Motor neuron (in vitro differentiated cells): ENCODE data around the gene CAMSAP1. TPM values are rescaled to one million over a fixed set of nuclear protein-coding genes. Genes with fewer than 3 reads are reported as not detected.

Experiments used
- ATAC-seq, 8 experiments: fragments of 200-7000 bp; cut with Tn5 transposase; replicated peaks in 6 of 8; 2 replicates each; pipeline ENCODE4 v1.8.0; 2021; ENCODE audit warnings: mild to moderate bottlenecking in 8 of 8, moderate library complexity in 8 of 8
- H3K27ac ChIP-seq, 2 donors: fragments of 250-450 bp; sonication (Bioruptor Pico); 2 replicates each; pipeline ENCODE4 v1.9.0; 2021; ENCODE audit warnings: antibody characterized with exemption in 2 of 2, mild to moderate bottlenecking in 2 of 2, moderate library complexity in 1 of 2
- H3K4me1 ChIP-seq, 2 donors: fragments of 250-450 bp; sonication (Bioruptor Pico); replicated peaks in 1 of 2; 2 replicates each; pipeline ENCODE4 v1.6.1; 2021; ENCODE audit warnings: antibody characterized with exemption in 2 of 2, mild to moderate bottlenecking in 2 of 2, moderate library complexity in 1 of 2
- H3K4me3 ChIP-seq, 5 donors: fragments of 250-450 bp; sonication (Bioruptor Pico); 2 replicates each; pipeline ENCODE4 v1.9.0; 2021; ENCODE audit warnings: antibody characterized with exemption in 5 of 5, mild to moderate bottlenecking in 5 of 5, moderate library complexity in 4 of 5
- WGBS, 10 experiments: fragments of 450-650 bp; shearing (Covaris generic); methylation state at CpG; one replicate each; pipeline ENCODE4 v1.0.0; 2022; 5-methylcytosine and 5-hydroxymethylcytosine counted together
- in situ Hi-C, 9 experiments: fragments of 400-800 bp; cut with MboI; loops; one replicate each; pipeline ENCODE4 v1.15.0; 2021; ENCODE audit warnings: low sequenced_read_pairs in 9 of 9, low pct_unique_long_range_greater_than_20kb in 2 of 9; ENCODE audit not compliant: unreplicated experiment in 9 of 9
- total RNA-seq, 8 experiments: library from RNA; unstranded; fragments of 300-600 nt; gene quantifications; 2 replicates each; pipeline versions ENCODE4 v1.2.3 to v1.2.4, GENCODE V29; 2022

CAMSAP1 gene
- total RNA-seq, 8 experiments from 2014 or later: 8.2 to 71.6 (median 46.2) TPM

DNA sequence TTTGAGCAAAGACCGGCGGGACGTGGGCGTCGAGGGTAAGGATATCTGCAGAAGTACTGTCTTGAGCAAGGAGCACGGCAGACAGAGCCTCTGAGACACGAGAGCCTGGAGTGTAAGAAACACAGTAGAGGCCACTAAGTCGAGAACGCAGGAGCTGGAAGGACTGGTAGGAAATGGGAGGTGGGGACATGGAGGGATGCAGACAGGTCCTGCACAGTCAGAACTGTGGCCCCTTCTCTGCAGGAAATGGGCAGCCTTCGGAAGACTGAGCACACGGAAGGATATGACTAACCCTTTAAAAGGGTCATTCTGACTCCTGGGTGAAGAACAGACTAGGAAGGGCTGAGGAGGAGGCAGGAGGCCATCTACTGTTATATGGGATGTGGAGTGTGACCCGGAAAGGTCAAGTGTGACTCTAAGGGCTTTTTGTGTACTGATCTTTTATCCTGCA, 1.4 kb upstream of the CAMSAP1 start:
- no peak for ATAC-seq
- peak overlapping the region in 4 of 5 donors; percentile 55 to 85 (median 72) for H3K4me3 ChIP-seq
- H3K27ac ChIP-seq: no peak overlapping the region
- in situ Hi-C loops: no loop called here
- H3K4me1 ChIP-seq: peaks cover 21 to 24% of the 10 kb centered on the region in 2 donors
- WGBS, 10 experiments: 87 to 100% (median 90%) methylated on average over 1 to 10 of the region's 12 CpGs

- Histone ChIP-seq H3K4me3 (peak overlapping the region; percentile 55 to 85 (median 74)), H3K27ac (peak overlapping the region; percentile 71 to 82), H3K4me1 (peaks cover 27 to 29% of the 10 kb centered on the region in 2 donors)
- peak in 3 of 8 experiments; percentile 2 to 10 (median 9) for ATAC-seq
- WGBS, 10 experiments: 8 to 100% (median 73%) methylated on average over 1 to 14 of the region's 42 CpGs; no CpG with 5 or more reads in 2 of the 10 experiments
- in situ Hi-C loops: no loop called here
Measured at GRCh38 chr9:135908093-135908753, 877 bp upstream of the CAMSAP1 start.

DNA sequence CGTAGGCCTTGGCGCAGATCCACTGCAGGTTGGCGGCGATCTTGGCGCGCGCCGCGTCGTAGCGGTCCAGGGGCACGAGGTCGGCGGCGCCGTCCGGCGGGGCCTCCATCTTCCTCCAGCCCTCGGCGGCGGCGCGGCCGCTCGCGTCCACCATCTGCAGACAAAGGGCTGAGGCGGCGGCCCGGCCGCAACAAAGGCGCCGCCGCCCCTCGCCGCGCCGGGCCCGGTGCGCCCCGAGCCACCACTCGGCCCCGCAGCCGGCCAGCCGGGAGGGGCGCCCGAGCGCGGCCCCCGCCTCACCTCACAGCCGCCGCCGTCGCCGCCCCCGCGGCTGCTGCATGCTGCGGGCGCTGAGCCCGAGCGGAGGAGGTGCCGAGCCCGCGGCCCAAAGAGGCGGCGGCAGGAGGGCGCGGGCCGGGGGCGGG, 328 bp downstream of the CAMSAP1 start:
- in situ Hi-C loops: no loop called here
- peak overlapping the region; percentile 94 to 97 for H3K27ac ChIP-seq
- peaks cover 31 to 32% of the 10 kb centered on the region in 2 donors for H3K4me1 ChIP-seq
- 1% methylated on average over 12 of the region's 69 CpGs; no CpG with 5 or more reads in 9 of the 10 experiments for WGBS, 10 experiments
- peak in 4 of 8 experiments; percentile 30 to 45 (median 42) for ATAC-seq
- peak overlapping the region; percentile 61 to 95 (median 85) for H3K4me3 ChIP-seq

DNA sequence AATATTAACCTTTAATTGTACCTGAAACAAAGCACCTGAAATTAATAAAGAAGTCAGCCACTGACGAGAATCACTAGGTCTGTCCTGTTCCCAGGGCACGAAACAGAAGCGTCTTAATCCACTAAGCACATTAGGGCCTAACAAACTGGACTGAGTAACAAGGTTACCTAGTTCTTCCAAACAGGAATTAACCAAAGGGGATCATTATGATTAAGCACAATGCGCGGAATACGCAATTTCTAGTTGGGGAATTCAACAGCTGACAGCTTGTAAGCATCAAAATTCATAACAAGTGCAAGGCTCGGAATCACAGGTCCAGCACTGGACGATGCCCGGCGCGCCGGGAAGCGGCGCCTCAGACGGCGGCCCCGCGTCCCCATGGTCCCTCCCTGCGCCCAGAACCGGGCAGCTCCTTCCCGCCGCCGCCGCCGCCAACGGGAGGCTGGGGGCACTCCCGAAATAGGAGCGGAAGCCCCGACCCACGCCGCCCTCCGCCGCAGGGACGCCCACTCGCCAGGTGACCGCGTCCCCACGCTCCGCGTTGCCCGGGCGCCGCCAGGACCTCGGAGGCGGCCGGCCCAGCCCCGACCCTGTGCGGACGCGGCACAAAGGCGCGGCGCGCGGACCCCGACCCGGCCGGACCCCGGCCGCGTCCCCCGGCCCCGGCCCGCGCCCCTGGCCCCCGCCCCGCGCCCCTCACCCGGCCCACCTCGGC, 898 bp downstream of the CAMSAP1 start:
- peaks cover 31 to 32% of the 10 kb centered on the region in 2 donors for H3K4me1 ChIP-seq
- ATAC-seq: peak; percentile 9 to 26 (median 16)
- 0 to 10% (median 1%) methylated on average over 1 to 7 of the region's 70 CpGs for WGBS, 10 experiments
- H3K27ac ChIP-seq: peak overlapping the region; percentile 94 to 97
- peak overlapping the region; percentile 61 to 95 (median 85) for H3K4me3 ChIP-seq
- in situ Hi-C loops: no loop called here

DNA sequence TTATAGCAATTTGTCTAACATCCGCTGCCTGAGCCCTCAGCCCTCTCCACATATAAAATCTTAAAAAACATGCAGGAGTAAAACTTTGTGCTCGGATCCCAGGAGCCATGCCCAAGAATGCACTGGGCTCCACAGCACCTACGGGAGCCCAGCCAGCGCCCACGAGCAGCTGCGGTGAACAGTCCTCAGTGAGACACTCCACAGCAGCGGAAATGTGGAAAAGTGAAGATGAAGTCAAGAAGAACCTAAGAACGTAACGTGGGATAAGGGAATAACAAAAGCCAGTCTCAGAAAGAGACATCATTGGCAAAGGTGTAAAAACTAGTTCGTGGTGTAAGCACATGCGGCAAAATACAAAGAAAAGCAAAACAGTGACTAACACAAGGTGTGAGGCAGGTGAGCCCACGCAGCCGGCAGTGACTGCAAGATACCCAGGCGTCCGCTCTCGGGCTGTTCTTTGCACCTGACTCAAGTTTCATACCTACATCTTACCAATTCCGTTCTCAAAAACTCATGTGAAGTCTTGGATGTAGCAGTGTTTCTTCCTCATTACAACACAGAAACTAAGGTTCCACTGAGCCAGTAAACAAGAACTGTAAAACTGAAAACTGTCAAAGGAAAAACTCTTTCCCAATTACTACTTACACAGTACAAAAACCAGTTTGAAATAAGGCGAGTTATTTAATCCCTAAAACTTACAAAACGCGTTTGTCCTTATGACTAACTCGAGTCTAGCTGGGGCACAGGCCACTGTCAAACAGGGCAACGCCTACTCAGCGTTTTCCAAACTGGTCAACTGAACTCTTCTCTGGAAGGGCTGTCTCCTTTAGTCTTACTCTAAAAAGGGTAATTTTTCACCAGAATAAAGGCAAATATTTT, 1.7 kb downstream of the CAMSAP1 start:
- in situ Hi-C loops: no loop called here
- H3K27ac ChIP-seq: no peak overlapping the region
- H3K4me3 ChIP-seq: peak overlapping the region; percentile 61 to 95 (median 85)
- H3K4me1 ChIP-seq: peaks cover 31 to 32% of the 10 kb centered on the region in 2 donors
- 0 to 82% (median 58%) methylated on average over 3 to 19 of the region's 23 CpGs for WGBS, 10 experiments
- ATAC-seq: peak in 1 of 8 experiments; percentile 4

DNA sequence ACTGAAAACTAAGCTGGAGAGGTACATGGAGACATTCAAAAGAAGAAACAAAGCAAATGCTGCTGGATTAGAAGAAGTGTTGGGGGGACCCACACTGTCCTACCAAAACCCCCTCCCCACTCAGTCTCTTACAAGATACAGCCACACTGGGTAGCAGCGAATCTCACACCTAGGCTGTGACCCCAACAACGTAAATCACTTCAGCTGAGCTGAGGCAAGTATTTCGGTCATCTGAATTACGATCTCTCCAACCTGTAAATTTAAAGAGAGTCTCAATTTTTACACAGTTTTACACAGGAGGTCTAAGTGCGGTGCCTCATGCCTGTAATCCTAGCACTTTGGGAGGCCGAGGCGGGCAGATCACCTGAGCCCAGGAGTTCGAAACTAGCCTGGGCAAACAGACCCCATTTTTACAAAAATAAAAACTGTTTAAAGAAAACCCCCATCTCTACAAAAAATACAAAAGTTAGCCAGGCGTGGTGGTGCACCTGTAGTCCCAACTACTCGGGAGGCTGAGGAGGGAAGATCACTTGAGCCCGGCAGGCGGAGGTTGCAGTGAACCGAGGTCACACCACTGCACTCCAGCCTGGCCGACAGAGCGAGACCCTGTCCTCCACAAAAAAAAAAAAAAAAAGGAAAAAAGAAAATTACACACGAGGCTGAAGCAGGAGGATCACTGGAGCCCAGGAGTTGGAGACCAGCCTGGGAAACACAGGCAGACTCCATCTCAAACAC, 3.4 kb downstream of the CAMSAP1 start:
- no peak overlapping the region for H3K27ac ChIP-seq
- no peak for ATAC-seq
- no peak overlapping the region for H3K4me3 ChIP-seq
- in situ Hi-C loops: no loop called here
- H3K4me1 ChIP-seq: peaks cover 26 to 28% of the 10 kb centered on the region in 2 donors
- WGBS, 10 experiments: 76 to 100% (median 92%) methylated on average over 5 to 15 of the region's 16 CpGs

DNA sequence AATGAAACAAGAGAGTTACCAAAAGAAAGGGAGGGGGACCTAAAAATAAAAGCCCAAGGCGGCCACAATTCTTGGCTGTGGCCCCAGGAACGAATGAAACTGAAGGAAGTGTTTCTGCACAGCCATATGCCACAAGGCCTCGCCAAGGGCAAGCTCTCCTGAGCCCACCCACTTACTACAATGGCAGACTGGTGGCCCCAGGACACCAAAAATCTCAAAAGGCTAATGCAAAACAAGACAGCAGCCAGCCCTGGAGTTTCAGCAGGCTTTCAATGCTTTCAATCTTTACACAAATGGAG, 4.0 kb downstream of the CAMSAP1 start:
- in situ Hi-C loops: no loop called here
- Histone ChIP-seq H3K27ac (no peak overlapping the region), H3K4me3 (no peak overlapping the region), H3K4me1 (peaks cover 20 to 23% of the 10 kb centered on the region in 2 donors)
- no peak for ATAC-seq
- 53 to 80% (median 58%) methylated on average over 1 to 3 of the region's 3 CpGs; no CpG with 5 or more reads in 5 of the 10 experiments for WGBS, 10 experiments

DNA sequence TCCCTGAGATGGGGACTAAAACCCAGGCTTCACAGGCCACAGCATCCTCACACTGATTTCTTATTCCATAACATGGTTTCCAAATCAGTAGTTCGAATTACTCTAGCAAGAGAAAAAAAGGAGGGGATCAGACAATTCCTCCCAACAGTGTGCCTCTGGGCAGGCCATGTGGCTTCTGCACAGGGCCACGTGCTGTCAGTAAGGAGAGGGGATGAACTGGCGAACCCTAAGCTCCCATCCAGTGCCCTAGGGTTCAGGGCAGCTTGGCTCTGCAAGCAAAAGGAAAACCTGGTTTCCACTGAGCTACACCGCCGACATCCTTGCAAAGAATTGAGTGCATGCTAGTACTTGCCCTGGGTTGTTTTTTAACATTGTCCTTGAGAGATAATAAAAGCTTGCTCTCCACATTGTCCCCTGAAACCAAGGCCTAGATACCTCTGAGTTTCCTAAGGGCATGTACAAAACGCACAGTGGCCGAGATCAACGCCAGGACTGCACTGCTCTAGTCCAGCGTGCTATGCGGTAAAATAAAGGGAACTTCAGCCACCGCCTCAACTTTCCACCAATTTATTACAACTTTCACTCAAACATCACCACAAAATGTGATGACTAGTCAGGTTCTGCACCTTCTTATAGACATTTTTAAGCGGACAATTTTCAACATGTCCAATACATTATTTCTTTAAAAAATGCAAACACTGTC, 4.5 kb downstream of the CAMSAP1 start:
- no peak overlapping the region for H3K4me3 ChIP-seq
- H3K27ac ChIP-seq: no peak overlapping the region
- 87 to 100% (median 95%) methylated on average over 3 to 11 of the region's 12 CpGs for WGBS, 10 experiments

GRCh38 chr9:135901826-135902225, 5.5 kb downstream of the CAMSAP1 start:
- WGBS, 10 experiments: 100% methylated on average over 1 of the region's 2 CpGs; no CpG with 5 or more reads in 8 of the 10 experiments
- peaks cover 20 to 23% of the 10 kb centered on the region in 2 donors for H3K4me1 ChIP-seq
- no peak for ATAC-seq
- H3K4me3 ChIP-seq: no peak overlapping the region
- in situ Hi-C loops: no loop called here
- H3K27ac ChIP-seq: no peak overlapping the region

More for the DNA sequence above, 4.5 kb downstream of the CAMSAP1 start:
- in situ Hi-C loops: no loop called here
- peaks cover 20 to 23% of the 10 kb centered on the region in 2 donors for H3K4me1 ChIP-seq
- no peak for ATAC-seq

DNA sequence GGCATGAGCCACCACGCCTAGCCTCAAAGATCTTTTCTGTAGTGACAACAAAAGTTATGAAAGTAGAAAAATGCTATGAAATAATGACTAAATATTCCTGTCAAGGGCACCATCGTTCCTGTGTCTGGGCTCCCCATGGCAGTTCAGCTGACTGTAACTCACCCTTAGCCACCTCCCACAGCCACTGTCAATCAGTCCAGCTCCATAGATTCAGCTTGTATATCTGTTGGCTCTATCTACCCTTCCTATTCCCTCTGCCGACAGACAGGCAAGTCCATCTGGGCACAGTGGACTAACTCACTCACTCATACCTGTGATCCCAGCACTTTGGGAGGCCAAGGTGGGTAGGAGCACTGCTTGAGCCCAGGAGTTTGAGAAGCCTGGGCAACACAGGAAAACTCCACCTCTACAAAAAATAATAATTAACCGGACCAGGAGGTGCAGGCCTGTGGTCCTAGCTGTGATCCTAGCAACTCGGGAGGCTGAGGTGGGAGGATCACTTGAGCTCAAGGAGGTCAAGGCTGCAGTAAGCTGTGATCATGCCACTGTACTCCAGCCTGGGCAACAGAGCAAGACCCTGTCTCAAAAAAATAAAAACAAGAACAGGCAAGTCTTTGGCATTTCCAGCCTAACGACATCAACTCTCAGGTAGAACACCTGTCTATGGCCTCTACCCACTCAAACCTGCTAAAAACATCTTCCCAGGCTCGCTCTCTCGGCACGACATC, 6.2 kb downstream of the CAMSAP1 start:
- in situ Hi-C loops: no loop called here
- H3K27ac ChIP-seq: no peak overlapping the region
- WGBS, 10 experiments: 80 to 100% (median 92%) methylated on average over 1 to 8 of the region's 9 CpGs; no CpG with 5 or more reads in 1 of the 10 experiments
- ATAC-seq: no peak
- no peak overlapping the region for H3K4me3 ChIP-seq
- H3K4me1 ChIP-seq: peaks cover 20 to 23% of the 10 kb centered on the region in 2 donors

GRCh38 chr9:135898634-135899407, 8.5 kb downstream of the CAMSAP1 start:
- no peak overlapping the region for H3K27ac ChIP-seq
- ATAC-seq: peak in 3 of 8 experiments; percentile 20 to 63 (median 33)
- in situ Hi-C loops: no loop called here
- H3K4me3 ChIP-seq: no peak overlapping the region
- WGBS, 10 experiments: 19 to 100% (median 87%) methylated on average over 1 to 9 of the region's 11 CpGs
- H3K4me1 ChIP-seq: peaks cover 8 to 11% of the 10 kb centered on the region in 2 donors
